Loucy (cell line): ENCODE measurements around the gene NFATC2IP.

Experiments
- H2AFZ ChIP-seq: fragments of 200-600 bp; sonication (generic); 2 replicates; pipeline ENCODE4 v1.6.0; 2016; ENCODE audit warnings: antibody characterized with exemption, mild to moderate bottlenecking, low read length, moderate library complexity
- H3F3A ChIP-seq: fragments of 200-600 bp; 2 replicates; pipeline ENCODE4 v1.6.0; 2016; ENCODE audit warnings: antibody characterized with exemption, low read depth, mild to moderate bottlenecking
- H3K27me3 ChIP-seq: fragments of 200-600 bp; sonication (generic); 2 replicates; pipeline ENCODE4 v1.6.1; 2014; ENCODE audit warnings: low read length, mild to moderate bottlenecking; ENCODE audit not compliant: insufficient read depth, poor library complexity, severe bottlenecking
- H3K36me3 ChIP-seq: fragments of 200-600 bp; sonication (generic); 2 replicates; pipeline ENCODE4 v1.6.1; 2016; ENCODE audit warnings: low read length; ENCODE audit not compliant: insufficient read depth
- H3K4me1 ChIP-seq: fragments of 200-600 bp; sonication (generic); 2 replicates; pipeline ENCODE4 v1.5.1; 2014; ENCODE audit warnings: low read length, mild to moderate bottlenecking; ENCODE audit not compliant: insufficient read depth, poor library complexity, severe bottlenecking
- H3K4me2 ChIP-seq: fragments of 200-600 bp; sonication (generic); 2 replicates; pipeline ENCODE4 v1.6.0; 2014; ENCODE audit warnings: antibody characterized with exemption, low read length, low read depth, mild to moderate bottlenecking; ENCODE audit not compliant: poor library complexity, severe bottlenecking
- H3K4me3 ChIP-seq: fragments of 200-600 bp; sonication (generic); 2 replicates; pipeline ENCODE4 v1.5.1; 2014; ENCODE audit warnings: low read length, mild to moderate bottlenecking, mixed read lengths; ENCODE audit not compliant: poor library complexity, severe bottlenecking
- H3K79me2 ChIP-seq: fragments of 200-600 bp; sonication (generic); 2 replicates; pipeline ENCODE4 v1.6.1; 2014; ENCODE audit warnings: low read length; ENCODE audit not compliant: insufficient read depth
- H3K9ac ChIP-seq: fragments of 200-600 bp; sonication (generic); 2 replicates; pipeline ENCODE4 v1.6.0; 2014; ENCODE audit warnings: mild to moderate bottlenecking, low read depth, low read length, moderate library complexity; ENCODE audit not compliant: poor library complexity, severe bottlenecking
- H3K9me2 ChIP-seq: fragments of 200-600 bp; sonication (generic); replicated peaks from 2 replicates; pipeline ENCODE4 v1.6.1; 2016; ENCODE audit warnings: low read depth, low read length, mixed read lengths
- H3K9me3 ChIP-seq: fragments of 200-600 bp; sonication (generic); 2 replicates; pipeline ENCODE4 v1.6.1; 2014; ENCODE audit warnings: mild to moderate bottlenecking, antibody characterized with exemption, low read length, low read depth; ENCODE audit not compliant: insufficient read depth
- H4K20me1 ChIP-seq: fragments of 200-600 bp; sonication (generic); 2 replicates; pipeline ENCODE4 v1.6.0; 2014; ENCODE audit warnings: antibody characterized with exemption, low read length, mild to moderate bottlenecking; ENCODE audit not compliant: insufficient read depth, poor library complexity, severe bottlenecking
- CTCF ChIP-seq: fragments of 200-600 bp; sonication (generic); conservative IDR thresholded peaks from 2 replicates; pipeline ENCODE4 v1.5.1; 2014; ENCODE audit warnings: mild to moderate bottlenecking, antibody characterized with exemption, low read length
- EZH2phosphoT487 ChIP-seq: fragments of 200-600 bp; IDR thresholded peaks from 2 replicates; pipeline ENCODE4 v1.6.1; 2018; ENCODE audit warnings: antibody characterized with exemption, mild to moderate bottlenecking, moderate library complexity, borderline replicate concordance

NFATC2IP gene

GRCh38 chr16:28950648-28951409 is at the start of gene NFATC2IP:
NFATC2IP (plus strand) TSS chr16:28950937; CDS start chr16:28951012, 75 bp downstream.
- peaks cover 48% of the 10 kb centered on the region for H3K79me2 ChIP-seq
- H3K9me3 ChIP-seq: no peaks in the 10 kb centered on the region
- H3K4me2 ChIP-seq: peak within 1 kb of the TSS; percentile 99
- TF ChIP-seq CTCF (no peak), EZH2phosphoT487 (no peak)
- peak within 1 kb of the TSS; percentile 95 for H3K9ac ChIP-seq
- H3K9me2 ChIP-seq: no peaks in the 10 kb centered on the region
- peak within 1 kb of the TSS; percentile 98 for H2AFZ ChIP-seq
- peaks cover 22% of the 10 kb centered on the region; the same call in 1 of the 2 replicates for H3K36me3 ChIP-seq
- H3K4me1 ChIP-seq: peaks cover 33% of the 10 kb centered on the region
- H3F3A ChIP-seq: 0 out of 2 replicates have a peak, but pooled peaks cover 3% of the 10 kb centered on the region
- peak within 1 kb of the TSS; percentile 100 for H3K4me3 ChIP-seq
- H4K20me1 ChIP-seq: peaks cover 35% of the 10 kb centered on the region
- no peaks in the 10 kb centered on the region for H3K27me3 ChIP-seq

GRCh38 chr16:28901862-28902261 is 48.9 kb upstream of the NFATC2IP start:
- no peak overlapping the region for H3K9ac ChIP-seq

GRCh38 chr16:28902909-28903308 is 47.8 kb upstream of the NFATC2IP start:
- no peaks in the 10 kb centered on the region for H4K20me1 ChIP-seq
- H3K4me1 ChIP-seq: no peaks in the 10 kb centered on the region
- no peaks in the 10 kb centered on the region for H3K79me2 ChIP-seq
- no peak for TF ChIP-seq EZH2phosphoT487
- TF ChIP-seq CTCF: no peak
- no peak overlapping the region for H2AFZ ChIP-seq
- no peaks in the 10 kb centered on the region for H3K9me3 ChIP-seq
- H3K36me3 ChIP-seq: no peaks in the 10 kb centered on the region
- H3K4me3 ChIP-seq: no peak overlapping the region
- H3F3A ChIP-seq: no peaks in the 10 kb centered on the region
- no peak overlapping the region for H3K9ac ChIP-seq
- no peaks in the 10 kb centered on the region for H3K27me3 ChIP-seq
- H3K4me2 ChIP-seq: no peak overlapping the region
- no peaks in the 10 kb centered on the region for H3K9me2 ChIP-seq

More at GRCh38 chr16:28901862-28902261, 48.9 kb upstream of the NFATC2IP start:
- Histone ChIP-seq H3K4me1 (no peaks in the 10 kb centered on the region), H3K4me3 (no peak overlapping the region), H3K4me2 (no peak overlapping the region), H4K20me1 (no peaks in the 10 kb centered on the region), H3F3A (no peaks in the 10 kb centered on the region), H3K9me2 (no peaks in the 10 kb centered on the region), H2AFZ (no peak overlapping the region), H3K79me2 (no peaks in the 10 kb centered on the region), H3K9me3 (no peaks in the 10 kb centered on the region), H3K36me3 (no peaks in the 10 kb centered on the region), H3K27me3 (no peaks in the 10 kb centered on the region)
- TF ChIP-seq CTCF: no peak
- TF ChIP-seq EZH2phosphoT487: no peak
